Neural progenitor cell (in vitro differentiated cells): ENCODE data around the gene ZFAND3. TPM values are rescaled to one million over a fixed set of nuclear protein-coding genes. Genes with fewer than 3 reads are reported as not detected.

Experiments used
- DNase-seq: peaks from one replicate; pipeline ENCODE4 v3.0.0-alpha.2; 2016; ENCODE audit warnings: low spot score
- H2AFZ ChIP-seq: fragments of 200-600 bp; sonication (generic); replicated peaks from 2 replicates; pipeline ENCODE4 v1.6.1; 2016; ENCODE audit warnings: antibody characterized with exemption
- H3F3A ChIP-seq: fragments of 200-600 bp; sonication (generic); 2 replicates; pipeline ENCODE4 v1.6.1; 2016; ENCODE audit warnings: antibody characterized with exemption, low read depth
- H3K27ac ChIP-seq: fragments of 200-600 bp; sonication (generic); 2 replicates; pipeline ENCODE4 v1.5.1; 2016; ENCODE audit warnings: mild to moderate bottlenecking
- H3K27me3 ChIP-seq: fragments of 200-600 bp; sonication (generic); 2 replicates; pipeline ENCODE4 v1.6.1; 2016; ENCODE audit warnings: mild to moderate bottlenecking, moderate library complexity
- H3K36me3 ChIP-seq: fragments of 200-600 bp; sonication (generic); 2 replicates; pipeline ENCODE4 v1.5.1; 2016
- H3K4me1 ChIP-seq: fragments of 200-600 bp; sonication (generic); 2 replicates; pipeline ENCODE4 v1.6.1; 2016; ENCODE audit warnings: mixed run types
- H3K4me2 ChIP-seq: fragments of 200-600 bp; sonication (generic); 2 replicates; pipeline ENCODE4 v1.6.1; 2016
- H3K4me3 ChIP-seq: fragments of 200-600 bp; sonication (generic); 2 replicates; pipeline ENCODE4 v1.5.1; 2016
- H3K79me2 ChIP-seq: fragments of 200-600 bp; sonication (generic); 2 replicates; pipeline ENCODE4 v1.6.1; 2016; ENCODE audit warnings: low read depth
- H3K9ac ChIP-seq: fragments of 200-600 bp; sonication (generic); 2 replicates; pipeline ENCODE4 v1.6.1; 2016
- H3K9me3 ChIP-seq: fragments of 200-600 bp; sonication (generic); 2 replicates; pipeline ENCODE4 v1.5.1; 2016; ENCODE audit warnings: low read depth
- H4K20me1 ChIP-seq: fragments of 200-600 bp; sonication (generic); 2 replicates; pipeline ENCODE4 v1.6.1; 2016; ENCODE audit warnings: low read depth
- H3K27ac Mint-ChIP-seq: 3 replicates; pipeline ENCODE4 v1.8.0; 2021; ENCODE audit warnings: mixed read lengths
- H3K27me3 Mint-ChIP-seq: 2 replicates; pipeline ENCODE4 v1.8.0; 2022; ENCODE audit warnings: low read depth, mild to moderate bottlenecking, inconsistent platforms, moderate library complexity, mixed read lengths; ENCODE audit not compliant: insufficient read depth
- H3K36me3 Mint-ChIP-seq: 3 replicates; pipeline ENCODE4 v1.8.0; 2021; ENCODE audit warnings: mixed read lengths
- H3K4me1 Mint-ChIP-seq: 3 replicates; pipeline ENCODE4 v1.8.0; 2021; ENCODE audit warnings: mixed read lengths
- H3K4me3 Mint-ChIP-seq: 3 replicates; pipeline ENCODE4 v1.8.0; 2021; ENCODE audit warnings: mild to moderate bottlenecking, moderate library complexity, mixed read lengths
- H3K9me3 Mint-ChIP-seq: 3 replicates; pipeline ENCODE4 v1.8.0; 2020; ENCODE audit warnings: mixed read lengths
- EZH2 ChIP-seq: fragments of 200-600 bp; sonication (generic); IDR thresholded peaks from 2 replicates; pipeline ENCODE4 v1.6.1; 2017; ENCODE audit warnings: antibody characterized with exemption, mild to moderate bottlenecking, moderate library complexity
- EZH2phosphoT487 ChIP-seq: fragments of 200-600 bp; sonication (generic); IDR thresholded peaks from 2 replicates; pipeline ENCODE4 v1.6.1; 2017; ENCODE audit warnings: antibody characterized with exemption
- total RNA-seq: library from RNA; depleted of rRNA; stranded (reverse); fragments of >200 nt; gene quantifications from 2 replicates; pipeline ENCODE4 v1.2.3, GENCODE V29; 2015; ENCODE audit warnings: low replicate concordance
- TF ChIP-seq, protein P1 (sequence below): fragments of 200-600 bp; sonication (generic); IDR thresholded peaks from 2 replicates; pipeline ENCODE4 v1.5.1; 2017; ENCODE audit warnings: antibody characterized with exemption, mild to moderate bottlenecking

ZFAND3 gene
- total RNA-seq, 1 donor from 2014 or later = 24.3 TPM

DNA sequence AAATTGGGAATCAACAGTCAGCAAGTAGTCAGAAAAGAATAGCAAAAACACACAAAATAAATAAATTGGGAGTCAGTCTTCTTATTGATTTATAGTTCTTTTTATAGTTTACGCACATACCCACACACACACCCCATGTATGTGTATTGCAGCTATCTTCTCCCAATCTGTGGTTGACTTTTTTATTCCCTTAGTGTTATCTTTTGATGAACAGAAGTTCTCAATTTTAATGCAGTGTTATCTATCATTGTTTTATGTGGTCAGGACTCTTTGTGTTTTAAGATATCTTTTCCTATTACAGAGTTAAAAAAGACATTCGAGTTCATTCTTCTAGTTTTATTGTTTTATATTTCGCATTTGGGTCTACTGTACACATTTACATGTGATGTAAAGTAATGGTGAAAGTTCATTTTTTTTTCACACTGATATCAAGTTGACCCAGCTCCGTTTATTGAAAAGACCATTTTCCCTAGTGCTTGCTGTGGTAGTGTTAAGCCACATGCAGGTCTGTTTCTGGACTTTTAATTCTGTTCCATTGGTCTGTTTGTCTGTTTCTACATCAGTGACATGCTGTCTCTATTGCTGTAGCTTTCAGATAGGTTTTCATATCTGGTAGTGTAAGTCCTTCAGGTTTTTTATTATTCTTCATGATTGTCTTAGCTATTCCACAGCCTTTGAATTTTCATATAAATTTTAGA is 78.4 kb downstream of the ZFAND3 start:
- Mint-ChIP-seq H3K4me3 (no peak overlapping the region), H3K36me3 (peaks cover 13% of the 10 kb centered on the region), H3K4me1 (no peaks in the 10 kb centered on the region), H3K27me3 (no peaks in the 10 kb centered on the region), H3K9me3 (peaks cover 12% of the 10 kb centered on the region), H3K27ac (no peak overlapping the region)
- no peak overlapping the region for H3K4me2 ChIP-seq
- H3K9ac ChIP-seq = no peak overlapping the region
- H3F3A ChIP-seq = peaks cover 6% of the 10 kb centered on the region
- no peak overlapping the region for H3K4me3 ChIP-seq
- H3K4me1 ChIP-seq = peaks cover 3% of the 10 kb centered on the region
- no peak overlapping the region for H2AFZ ChIP-seq
- no peaks in the 10 kb centered on the region for H3K27me3 ChIP-seq
- DNase-seq = no peak
- no peaks in the 10 kb centered on the region for H3K36me3 ChIP-seq
- H3K9me3 ChIP-seq = no peaks in the 10 kb centered on the region
- H4K20me1 ChIP-seq = peaks cover 71% of the 10 kb centered on the region
- H3K79me2 ChIP-seq = peaks cover 96% of the 10 kb centered on the region
- TF ChIP-seq EZH2 (no peak), EZH2phosphoT487 (no peak)
- TF ChIP-seq, protein P1, sequence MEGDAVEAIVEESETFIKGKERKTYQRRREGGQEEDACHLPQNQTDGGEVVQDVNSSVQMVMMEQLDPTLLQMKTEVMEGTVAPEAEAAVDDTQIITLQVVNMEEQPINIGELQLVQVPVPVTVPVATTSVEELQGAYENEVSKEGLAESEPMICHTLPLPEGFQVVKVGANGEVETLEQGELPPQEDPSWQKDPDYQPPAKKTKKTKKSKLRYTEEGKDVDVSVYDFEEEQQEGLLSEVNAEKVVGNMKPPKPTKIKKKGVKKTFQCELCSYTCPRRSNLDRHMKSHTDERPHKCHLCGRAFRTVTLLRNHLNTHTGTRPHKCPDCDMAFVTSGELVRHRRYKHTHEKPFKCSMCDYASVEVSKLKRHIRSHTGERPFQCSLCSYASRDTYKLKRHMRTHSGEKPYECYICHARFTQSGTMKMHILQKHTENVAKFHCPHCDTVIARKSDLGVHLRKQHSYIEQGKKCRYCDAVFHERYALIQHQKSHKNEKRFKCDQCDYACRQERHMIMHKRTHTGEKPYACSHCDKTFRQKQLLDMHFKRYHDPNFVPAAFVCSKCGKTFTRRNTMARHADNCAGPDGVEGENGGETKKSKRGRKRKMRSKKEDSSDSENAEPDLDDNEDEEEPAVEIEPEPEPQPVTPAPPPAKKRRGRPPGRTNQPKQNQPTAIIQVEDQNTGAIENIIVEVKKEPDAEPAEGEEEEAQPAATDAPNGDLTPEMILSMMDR = no peak
- H3K27ac ChIP-seq = no peak overlapping the region

DNA sequence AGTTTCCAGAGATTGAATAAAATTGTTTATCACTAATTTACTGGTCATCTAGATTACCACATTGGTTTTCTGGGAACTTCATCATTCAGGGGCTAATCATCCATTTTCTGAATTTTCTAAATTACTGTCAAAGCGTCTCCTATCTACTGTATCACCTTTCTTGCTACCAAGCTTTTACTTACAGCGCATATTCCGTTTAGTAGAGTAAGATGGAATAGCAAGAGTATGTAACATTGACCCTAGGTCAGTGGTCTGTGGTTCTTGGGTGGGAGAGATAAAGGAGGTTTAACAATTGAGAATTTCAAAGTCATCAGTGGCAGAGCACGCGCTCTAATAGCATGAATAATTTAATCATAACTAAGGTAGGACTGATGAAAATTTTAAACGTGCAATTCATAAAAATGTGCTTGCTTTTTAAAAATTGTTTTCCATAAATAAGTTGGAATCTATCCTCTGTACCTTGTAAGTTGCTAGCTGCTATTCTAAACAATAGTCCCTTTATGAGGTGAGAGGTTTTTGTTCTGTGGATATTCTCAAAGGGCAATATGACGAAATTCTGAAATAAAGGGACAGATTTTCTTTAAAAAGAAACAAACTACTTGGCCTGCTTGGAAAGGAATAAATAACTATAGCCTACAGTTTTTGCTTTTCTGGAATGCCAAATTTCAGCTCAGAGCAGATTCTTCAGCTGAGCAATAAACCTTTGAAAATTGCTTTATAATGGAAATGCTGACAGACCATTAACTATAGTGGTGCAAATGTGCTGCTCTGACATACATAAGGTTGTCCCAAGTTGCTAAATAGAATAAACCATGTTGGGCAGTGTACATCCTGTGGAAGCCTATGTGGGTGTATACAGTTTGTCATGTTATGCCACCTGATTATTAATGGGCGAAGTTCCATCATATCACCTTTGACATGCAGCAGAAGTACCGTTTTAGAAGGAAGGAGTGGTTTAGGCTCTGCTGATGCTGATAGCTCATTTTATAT is 84.1 kb downstream of the ZFAND3 start:
- no peak overlapping the region for H3K27ac Mint-ChIP-seq
- H2AFZ ChIP-seq = no peak overlapping the region
- peaks cover 99% of the 10 kb centered on the region for H3K79me2 ChIP-seq
- no peaks in the 10 kb centered on the region for H3K4me1 ChIP-seq
- no peak overlapping the region for H3K4me3 Mint-ChIP-seq
- no peaks in the 10 kb centered on the region for H3K27me3 ChIP-seq
- no peaks in the 10 kb centered on the region for H3F3A ChIP-seq
- peaks cover 2% of the 10 kb centered on the region for H3K36me3 Mint-ChIP-seq
- H3K4me2 ChIP-seq = no peak overlapping the region
- H3K27ac ChIP-seq = no peak overlapping the region
- peaks cover 84% of the 10 kb centered on the region for H4K20me1 ChIP-seq
- no peaks in the 10 kb centered on the region for H3K27me3 Mint-ChIP-seq
- H3K9me3 ChIP-seq = no peaks in the 10 kb centered on the region
- no peaks in the 10 kb centered on the region for H3K9me3 Mint-ChIP-seq
- TF ChIP-seq, protein P1 = no peak
- TF ChIP-seq EZH2phosphoT487 (no peak), EZH2 (no peak)
- peaks cover 7% of the 10 kb centered on the region for H3K4me1 Mint-ChIP-seq
- H3K36me3 ChIP-seq = no peaks in the 10 kb centered on the region
- H3K9ac ChIP-seq = no peak overlapping the region
- no peak for DNase-seq
- no peak overlapping the region for H3K4me3 ChIP-seq

DNA sequence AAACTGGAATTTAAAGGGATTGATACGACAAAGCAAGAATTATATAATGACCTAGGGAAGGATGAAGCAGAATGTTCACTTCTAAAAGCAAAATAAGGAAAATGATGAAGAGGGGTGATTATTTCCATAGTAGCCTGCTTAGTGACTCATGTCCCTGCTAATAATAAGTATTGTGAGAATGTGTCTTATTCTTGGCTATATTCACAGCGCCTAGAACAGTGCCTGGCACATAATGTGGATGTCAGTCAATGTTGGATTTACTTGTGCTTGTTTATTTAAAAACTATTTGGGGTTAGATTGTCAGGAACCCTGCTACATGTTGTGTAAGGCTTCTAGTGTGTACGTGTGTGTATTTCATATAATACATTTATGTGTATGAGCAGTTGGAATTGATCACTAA is 85.1 kb downstream of the ZFAND3 start:
- Histone ChIP-seq H3K4me1 (no peaks in the 10 kb centered on the region), H4K20me1 (peaks cover 80% of the 10 kb centered on the region), H3K9ac (no peak overlapping the region), H3K79me2 (peaks cover 99% of the 10 kb centered on the region), H3F3A (no peaks in the 10 kb centered on the region), H3K4me2 (no peak overlapping the region), H3K36me3 (no peaks in the 10 kb centered on the region), H3K9me3 (no peaks in the 10 kb centered on the region), H3K27me3 (no peaks in the 10 kb centered on the region), H2AFZ (no peak overlapping the region), H3K27ac (no peak overlapping the region), H3K4me3 (no peak overlapping the region)
- no peak overlapping the region for H3K27ac Mint-ChIP-seq
- H3K4me1 Mint-ChIP-seq = peaks cover 7% of the 10 kb centered on the region
- DNase-seq = no peak
- no peak for TF ChIP-seq EZH2
- no peaks in the 10 kb centered on the region for H3K36me3 Mint-ChIP-seq
- no peaks in the 10 kb centered on the region for H3K27me3 Mint-ChIP-seq
- no peaks in the 10 kb centered on the region for H3K9me3 Mint-ChIP-seq
- no peak overlapping the region for H3K4me3 Mint-ChIP-seq
